Endothelial cell of umbilical vein (primary cell): Measurements from ENCODE around the gene LDLRAD4. TPM values are rescaled to one million over a fixed set of nuclear protein-coding genes. Genes with fewer than 3 reads are reported as not detected.
A peak's percentile ranks its signal among the peaks of the same experiment; 100 is the strongest.

ENCODE experiments used
- BruUV-seq: library from RNA; stranded (reverse); fragments of 400-500 nt; replicated peaks from 2 replicates; lab custom pipeline; 2021; lab: Mats Ljungman, UMichigan
- CTCF ChIA-PET: fragments of 300-600, 350-600 bp; sonication (Branson Sonifier 250); formaldehyde crosslinking; loops from one replicate; lab custom pipeline; 2021; ENCODE audit warnings: antibody characterized with exemption, inconsistent platforms; lab: Charles Lee
- POLR2A ChIA-PET: fragments of 300-600, 350-600 bp; sonication (Branson Sonifier 250); formaldehyde crosslinking; loops from one replicate; lab custom pipeline; 2021; ENCODE audit warnings: antibody characterized with exemption, inconsistent platforms; lab: Charles Lee
- DNase-seq: peaks from one replicate; pipeline ENCODE4 v3.0.0-alpha.2; 2011; ENCODE audit warnings: low read depth, low spot score
- FAIRE-seq: peaks from 2 replicates; lab custom pipeline; 2011; peaks lifted over from hg19 to GRCh38; lab: Jason Lieb, UNC
- H2AFZ ChIP-seq: 2 replicates; pipeline ENCODE4 v1.6.0; 2012; ENCODE audit warnings: low read depth, low read length, control low read depth, inconsistent platforms
- H3K27ac ChIP-seq: 2 replicates; pipeline ENCODE4 v1.5.1; 2011; ENCODE audit warnings: low read depth, mild to moderate bottlenecking, control low read depth, low read length, moderate library complexity; ENCODE audit not compliant: insufficient read depth
- H3K27me3 ChIP-seq, 2 experiments: 2 replicates each; pipeline versions ENCODE4 v1.6.0 to v1.6.1; 2011; ENCODE audit warnings: low read length in 2 of 2, mixed read lengths in 1 of 2; ENCODE audit not compliant: control insufficient read depth in 2 of 2, insufficient read depth in 2 of 2
- H3K36me3 ChIP-seq, 2 experiments: 2 replicates in 1 of 2; 3 replicates in 1 of 2; pipeline ENCODE4 v1.5.1; 2011; ENCODE audit warnings: low read length in 2 of 2, mild to moderate bottlenecking in 1 of 2, moderate library complexity in 1 of 2; ENCODE audit not compliant: control insufficient read depth in 2 of 2, insufficient read depth in 2 of 2; ENCODE audit errors: extremely low read depth in 1 of 2
- H3K4me1 ChIP-seq: 3 replicates; pipeline ENCODE4 v1.5.1; 2011; ENCODE audit warnings: mild to moderate bottlenecking, low read length; ENCODE audit not compliant: control insufficient read depth, insufficient read depth; ENCODE audit errors: extremely low read depth
- H3K4me2 ChIP-seq: 2 replicates; pipeline ENCODE4 v1.6.1; 2011; ENCODE audit warnings: low read length, control low read depth, mixed read lengths; ENCODE audit not compliant: insufficient read depth
- H3K4me3 ChIP-seq, 3 experiments: fragments of 200-600 bp in 1 of 3; sonication (generic), shearing (Covaris generic) in 1 of 3; replicated peaks in 1 of 3; 2 replicates each; pipeline ENCODE4 v1.5.1; 2011 to 2016; ENCODE audit warnings: control low read depth in 3 of 3, low read length in 3 of 3, mild to moderate bottlenecking in 2 of 3, inconsistent platforms in 1 of 3, low read depth in 1 of 3, moderate library complexity in 1 of 3; ENCODE audit not compliant: insufficient read depth in 1 of 3
- H3K79me2 ChIP-seq: 2 replicates; pipeline ENCODE4 v1.6.0; 2012; ENCODE audit warnings: low read length, inconsistent platforms; ENCODE audit not compliant: control insufficient read depth, insufficient read depth
- H3K9ac ChIP-seq: replicated peaks from 2 replicates; pipeline ENCODE3; 2011; ENCODE audit warnings: low read length, control low read depth; ENCODE audit not compliant: insufficient read depth; ENCODE audit errors: extremely low read depth
- H3K9me1 ChIP-seq: replicated peaks from 3 replicates; pipeline ENCODE4 v1.6.0; 2011; ENCODE audit warnings: mild to moderate bottlenecking, low read length; ENCODE audit not compliant: control insufficient read depth, insufficient read depth; ENCODE audit errors: extremely low read depth
- H3K9me3 ChIP-seq: replicated peaks from 2 replicates; pipeline ENCODE4 v1.5.1; 2012; ENCODE audit warnings: low read length, inconsistent platforms; ENCODE audit not compliant: control insufficient read depth, insufficient read depth
- H4K20me1 ChIP-seq: replicated peaks from 2 replicates; pipeline ENCODE3; 2011; ENCODE audit warnings: mild to moderate bottlenecking, low read length; ENCODE audit not compliant: control insufficient read depth, insufficient read depth; ENCODE audit errors: extremely low read depth
- EZH2 ChIP-seq: IDR thresholded peaks from 2 replicates; pipeline ENCODE4 v1.6.1; 2012; ENCODE audit warnings: borderline replicate concordance, low read depth, mild to moderate bottlenecking, moderate library complexity, low read length, inconsistent platforms; ENCODE audit not compliant: severe bottlenecking
- FOS ChIP-seq: IDR thresholded peaks from 2 replicates; pipeline ENCODE4 v1.6.1; 2011; ENCODE audit warnings: mild to moderate bottlenecking, low read length, moderate library complexity, borderline replicate concordance; ENCODE audit not compliant: insufficient read depth
- GATA2 ChIP-seq: IDR thresholded peaks from 2 replicates; pipeline ENCODE4 v1.7.0; 2011; ENCODE audit warnings: low read depth, mild to moderate bottlenecking, moderate library complexity, mixed read lengths, low read length; ENCODE audit not compliant: insufficient read length, insufficient read depth
- JUN ChIP-seq: IDR thresholded peaks from 2 replicates; pipeline ENCODE4 v1.6.1; 2011; ENCODE audit warnings: borderline replicate concordance, low read depth; ENCODE audit not compliant: insufficient read length, insufficient read depth
- MYC ChIP-seq: IDR thresholded peaks from one replicate; pipeline ENCODE4 v1.6.1; 2011; ENCODE audit warnings: mild to moderate bottlenecking, low read depth, low read length
- POLR2A ChIP-seq: IDR thresholded peaks from 2 replicates; pipeline ENCODE4 v1.6.1; 2012; ENCODE audit warnings: low read depth, mild to moderate bottlenecking, control low read depth, low read length
- POLR2AphosphoS5 ChIP-seq: IDR thresholded peaks from 2 replicates; pipeline ENCODE4 v1.6.1; 2012; ENCODE audit warnings: low read depth, mild to moderate bottlenecking, control low read depth, low read length, moderate library complexity; ENCODE audit not compliant: insufficient read depth
- dilution Hi-C: fragments of 300-500 bp; cut with MboI; formaldehyde crosslinking; loops from one replicate; pipeline ENCODE4 v1.15.0; 2019; ENCODE audit warnings: low sequenced_read_pairs; ENCODE audit not compliant: extremely low pct_ligation_motif_present
- intact Hi-C: fragments of 100-400 bp; cut with micrococcal nuclease; formaldehyde crosslinking; loops from one replicate; pipeline ENCODE4 v1.10.0; 2022
- polyA plus RNA-seq, 4 experiments: library from polyadenylated mRNA; depleted of rRNA in 3 of 4; stranded (reverse) in 3 of 4; unstranded in 1 of 4; fragments of >200 nt; gene quantifications; 2 replicates each; pipeline versions ENCODE4 v1.2.1 to v1.2.3, GENCODE V29; 2011 to 2012; ENCODE audit warnings: missing spikeins in 1 of 4
- total RNA-seq: library from RNA; stranded (reverse); gene quantifications from 2 replicates; pipeline ENCODE4 v1.2.3, GENCODE V29; 2021
- TF ChIP-seq, protein P1 (sequence below), 2 donors: IDR thresholded peaks; 1 replicate in 1 of 2; 2 replicates in 1 of 2; pipeline ENCODE4 v1.5.1; 2011; ENCODE audit warnings: low read length in 2 of 2, mild to moderate bottlenecking in 2 of 2, moderate library complexity in 2 of 2, control low read depth in 1 of 2, inconsistent platforms in 1 of 2, low read depth in 1 of 2; ENCODE audit not compliant: insufficient read depth in 1 of 2; ENCODE audit errors: extremely low read depth in 1 of 2
- TF ChIP-seq, protein P2 (sequence below): IDR thresholded peaks from 2 replicates; pipeline ENCODE4 v1.6.1; 2011; ENCODE audit not compliant: insufficient read depth, insufficient read length

The LDLRAD4 gene
- total and polyA plus RNA-seq, 2 donors (not counting 3 experiments of a cell fraction or from before 2014, with no cell fraction given), result 5.2 to 6.5 TPM

- no peaks in the 10 kb centered on the region for H3K27me3 ChIP-seq
- no peak overlapping the region for H3K9ac ChIP-seq
- POLR2A ChIA-PET, result no interaction called here
- H3K4me2 ChIP-seq, result peak overlapping the region; percentile 23
- TF ChIP-seq JUN (no peak), MYC (no peak), POLR2A (no peak), POLR2AphosphoS5 (no peak), GATA2 (no peak), FOS (no peak), EZH2 (no peak)
- TF ChIP-seq, protein P1, sequence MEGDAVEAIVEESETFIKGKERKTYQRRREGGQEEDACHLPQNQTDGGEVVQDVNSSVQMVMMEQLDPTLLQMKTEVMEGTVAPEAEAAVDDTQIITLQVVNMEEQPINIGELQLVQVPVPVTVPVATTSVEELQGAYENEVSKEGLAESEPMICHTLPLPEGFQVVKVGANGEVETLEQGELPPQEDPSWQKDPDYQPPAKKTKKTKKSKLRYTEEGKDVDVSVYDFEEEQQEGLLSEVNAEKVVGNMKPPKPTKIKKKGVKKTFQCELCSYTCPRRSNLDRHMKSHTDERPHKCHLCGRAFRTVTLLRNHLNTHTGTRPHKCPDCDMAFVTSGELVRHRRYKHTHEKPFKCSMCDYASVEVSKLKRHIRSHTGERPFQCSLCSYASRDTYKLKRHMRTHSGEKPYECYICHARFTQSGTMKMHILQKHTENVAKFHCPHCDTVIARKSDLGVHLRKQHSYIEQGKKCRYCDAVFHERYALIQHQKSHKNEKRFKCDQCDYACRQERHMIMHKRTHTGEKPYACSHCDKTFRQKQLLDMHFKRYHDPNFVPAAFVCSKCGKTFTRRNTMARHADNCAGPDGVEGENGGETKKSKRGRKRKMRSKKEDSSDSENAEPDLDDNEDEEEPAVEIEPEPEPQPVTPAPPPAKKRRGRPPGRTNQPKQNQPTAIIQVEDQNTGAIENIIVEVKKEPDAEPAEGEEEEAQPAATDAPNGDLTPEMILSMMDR (IDR thresholded peaks at IDR 0.05; ENCODE audit: extremely low read depth in 1 of 2, insufficient read depth in 1 of 2, low read depth in 1 of 2, low read length in 2 of 2), result no peak
- TF ChIP-seq, protein P2, sequence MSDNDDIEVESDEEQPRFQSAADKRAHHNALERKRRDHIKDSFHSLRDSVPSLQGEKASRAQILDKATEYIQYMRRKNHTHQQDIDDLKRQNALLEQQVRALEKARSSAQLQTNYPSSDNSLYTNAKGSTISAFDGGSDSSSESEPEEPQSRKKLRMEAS, result no peak
- dilution Hi-C loops, result no loop called here
- no peaks in the 10 kb centered on the region for H3K9me1 ChIP-seq
- DNase-seq (peak; percentile 70), FAIRE-seq (peak; percentile 83)
- no peaks in the 10 kb centered on the region for H3K9me3 ChIP-seq
- intact Hi-C loops, result no loop called here
- H3K79me2 ChIP-seq, result no peaks in the 10 kb centered on the region
- no peaks in the 10 kb centered on the region for H3K36me3 ChIP-seq
- H3K27ac ChIP-seq, result no peak overlapping the region
- H4K20me1 ChIP-seq, result no peaks in the 10 kb centered on the region
- no TSS peak for BruUV-seq
- H2AFZ ChIP-seq, result no peak overlapping the region
- H3K4me3 ChIP-seq, result no peak overlapping the region
- H3K4me1 ChIP-seq, result peaks cover 7% of the 10 kb centered on the region
- CTCF ChIA-PET, result interaction anchor here (1.0 to 1.6 kb wide), 3 partner anchors 10 to 20 kb away, joined by 3 to 5 read pairs (median 3); no protein-coding TSS in a partner anchor
Observed at GRCh38 chr18:13416208-13416607, 197.6 kb downstream of the LDLRAD4 start.
